Breast epithelium (tissue), 3 donors: ENCODE results near the gene UNC13B.

Experiments
- CTCF ChIP-seq, 3 donors: fragments of 450-650 bp; IDR thresholded peaks; one replicate each; pipeline ENCODE4 v1.5.1; 2016 to 2017; ENCODE audit warnings: antibody characterized with exemption in 3 of 3, mild to moderate bottlenecking in 3 of 3, moderate library complexity in 3 of 3
- POLR2A ChIP-seq: fragments of 450-650 bp; IDR thresholded peaks from one replicate; pipeline ENCODE4 v1.6.1; 2016; ENCODE audit warnings: antibody characterized with exemption, mild to moderate bottlenecking, moderate library complexity
- POLR2AphosphoS5 ChIP-seq, 3 donors: sonication (generic); formaldehyde crosslinking; IDR thresholded peaks; one replicate each; pipeline ENCODE4 v1.6.1; 2017; ENCODE audit warnings: antibody characterized with exemption in 3 of 3

GRCh38 chr9:35303567-35303966 lies 141.8 kb downstream of the UNC13B start:
- TF ChIP-seq POLR2A (no peak), CTCF (IDR thresholded peaks at IDR 0.05) (no peak), POLR2AphosphoS5 (IDR thresholded peaks at IDR 0.05) (no peak)
